ENCODE data around the gene MIA2.

- TF ChIP-seq CTCF (IDR thresholded peaks at IDR 0.05) (no peak), ZFX (IDR thresholded peaks at IDR 0.05; ENCODE audit: borderline replicate concordance) (no peak)
Measured at GRCh38 chr14:39218171-39218769, 15.4 kb upstream of the MIA2 start.

All from 22Rv1 (cell line).